Endothelial cell of umbilical vein (primary cell): Measurements from ENCODE around the gene EPHA4.

ENCODE experiments used
- EZH2 ChIP-seq: IDR thresholded peaks from 2 replicates; pipeline ENCODE4 v1.6.1; 2012; ENCODE audit warnings: borderline replicate concordance, low read depth, mild to moderate bottlenecking, moderate library complexity, low read length, inconsistent platforms; ENCODE audit not compliant: severe bottlenecking
- MYC ChIP-seq: IDR thresholded peaks from one replicate; pipeline ENCODE4 v1.6.1; 2011; ENCODE audit warnings: mild to moderate bottlenecking, low read depth, low read length
- POLR2A ChIP-seq: IDR thresholded peaks from 2 replicates; pipeline ENCODE4 v1.6.1; 2012; ENCODE audit warnings: low read depth, mild to moderate bottlenecking, control low read depth, low read length
- POLR2AphosphoS5 ChIP-seq: IDR thresholded peaks from 2 replicates; pipeline ENCODE4 v1.6.1; 2012; ENCODE audit warnings: low read depth, mild to moderate bottlenecking, control low read depth, low read length, moderate library complexity; ENCODE audit not compliant: insufficient read depth
- TF ChIP-seq, protein P1 (sequence below), 2 donors: IDR thresholded peaks; 1 replicate in 1 of 2; 2 replicates in 1 of 2; pipeline ENCODE4 v1.5.1; 2011; ENCODE audit warnings: low read length in 2 of 2, mild to moderate bottlenecking in 2 of 2, moderate library complexity in 2 of 2, control low read depth in 1 of 2, inconsistent platforms in 1 of 2, low read depth in 1 of 2; ENCODE audit not compliant: insufficient read depth in 1 of 2; ENCODE audit errors: extremely low read depth in 1 of 2
- TF ChIP-seq, protein P2 (sequence below): IDR thresholded peaks from 2 replicates; pipeline ENCODE4 v1.6.1; 2011; ENCODE audit not compliant: insufficient read depth, insufficient read length

DNA sequence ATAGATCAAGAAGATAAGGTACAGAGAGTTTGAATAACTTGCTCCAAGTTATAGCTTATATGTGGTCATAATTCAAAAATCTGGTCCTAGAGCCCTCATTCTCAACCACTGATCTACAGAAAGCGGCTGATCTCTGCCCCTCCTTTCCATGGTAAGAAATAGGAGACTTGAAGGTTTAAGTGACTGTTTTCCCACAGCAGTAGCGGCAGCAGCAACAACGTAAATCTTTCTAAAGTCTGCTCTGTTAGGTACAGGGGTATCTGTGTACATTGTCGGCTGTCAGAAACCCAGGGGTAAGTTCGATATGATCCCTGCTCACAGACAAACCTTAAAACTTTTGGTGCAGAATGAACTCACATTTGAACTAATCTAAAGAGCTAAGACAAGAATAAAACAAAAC lies 105.4 kb downstream of the EPHA4 start:
- TF ChIP-seq, protein P1, sequence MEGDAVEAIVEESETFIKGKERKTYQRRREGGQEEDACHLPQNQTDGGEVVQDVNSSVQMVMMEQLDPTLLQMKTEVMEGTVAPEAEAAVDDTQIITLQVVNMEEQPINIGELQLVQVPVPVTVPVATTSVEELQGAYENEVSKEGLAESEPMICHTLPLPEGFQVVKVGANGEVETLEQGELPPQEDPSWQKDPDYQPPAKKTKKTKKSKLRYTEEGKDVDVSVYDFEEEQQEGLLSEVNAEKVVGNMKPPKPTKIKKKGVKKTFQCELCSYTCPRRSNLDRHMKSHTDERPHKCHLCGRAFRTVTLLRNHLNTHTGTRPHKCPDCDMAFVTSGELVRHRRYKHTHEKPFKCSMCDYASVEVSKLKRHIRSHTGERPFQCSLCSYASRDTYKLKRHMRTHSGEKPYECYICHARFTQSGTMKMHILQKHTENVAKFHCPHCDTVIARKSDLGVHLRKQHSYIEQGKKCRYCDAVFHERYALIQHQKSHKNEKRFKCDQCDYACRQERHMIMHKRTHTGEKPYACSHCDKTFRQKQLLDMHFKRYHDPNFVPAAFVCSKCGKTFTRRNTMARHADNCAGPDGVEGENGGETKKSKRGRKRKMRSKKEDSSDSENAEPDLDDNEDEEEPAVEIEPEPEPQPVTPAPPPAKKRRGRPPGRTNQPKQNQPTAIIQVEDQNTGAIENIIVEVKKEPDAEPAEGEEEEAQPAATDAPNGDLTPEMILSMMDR (IDR thresholded peaks at IDR 0.05; ENCODE audit: extremely low read depth in 1 of 2, insufficient read depth in 1 of 2, low read depth in 1 of 2, low read length in 2 of 2) = no peak
- no peak for TF ChIP-seq POLR2A
- TF ChIP-seq, protein P2, sequence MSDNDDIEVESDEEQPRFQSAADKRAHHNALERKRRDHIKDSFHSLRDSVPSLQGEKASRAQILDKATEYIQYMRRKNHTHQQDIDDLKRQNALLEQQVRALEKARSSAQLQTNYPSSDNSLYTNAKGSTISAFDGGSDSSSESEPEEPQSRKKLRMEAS = no peak
- TF ChIP-seq POLR2AphosphoS5 = no peak
- no peak for TF ChIP-seq EZH2
- no peak for TF ChIP-seq MYC
